Adipocyte (in vitro differentiated cells): ENCODE measurements around the gene CLPTM1L.

ENCODE experiments used
- DNase-seq: peaks from one replicate; pipeline ENCODE4 v3.0.0-alpha.2; 2015; ENCODE audit warnings: low read depth
- H3K27me3 ChIP-seq: replicated peaks from 2 replicates; pipeline ENCODE4 v1.7.0; 2013; ENCODE audit warnings: mild to moderate bottlenecking, low read length, moderate library complexity; ENCODE audit not compliant: control insufficient read depth, insufficient read depth
- H3K36me3 ChIP-seq: 2 replicates; pipeline ENCODE4 v1.7.0; 2013; ENCODE audit warnings: low read length, mild to moderate bottlenecking, moderate library complexity; ENCODE audit not compliant: control insufficient read depth, insufficient read depth, severe bottlenecking
- H3K4me1 ChIP-seq: 2 replicates; pipeline ENCODE4 v1.7.0; 2013; ENCODE audit warnings: mild to moderate bottlenecking, low read length, moderate library complexity; ENCODE audit not compliant: control insufficient read depth, insufficient read depth
- H3K4me3 ChIP-seq: 2 replicates; pipeline ENCODE4 v1.7.0; 2013; ENCODE audit warnings: mild to moderate bottlenecking, low read length, moderate library complexity
- H3K9ac ChIP-seq: 2 replicates; pipeline ENCODE4 v1.7.0; 2013; ENCODE audit warnings: mild to moderate bottlenecking, low read length, moderate library complexity
- H3K9me3 ChIP-seq: 2 replicates; pipeline ENCODE4 v1.7.0; 2013; ENCODE audit warnings: mild to moderate bottlenecking, low read length, moderate library complexity; ENCODE audit not compliant: control insufficient read depth

CLPTM1L gene

DNA sequence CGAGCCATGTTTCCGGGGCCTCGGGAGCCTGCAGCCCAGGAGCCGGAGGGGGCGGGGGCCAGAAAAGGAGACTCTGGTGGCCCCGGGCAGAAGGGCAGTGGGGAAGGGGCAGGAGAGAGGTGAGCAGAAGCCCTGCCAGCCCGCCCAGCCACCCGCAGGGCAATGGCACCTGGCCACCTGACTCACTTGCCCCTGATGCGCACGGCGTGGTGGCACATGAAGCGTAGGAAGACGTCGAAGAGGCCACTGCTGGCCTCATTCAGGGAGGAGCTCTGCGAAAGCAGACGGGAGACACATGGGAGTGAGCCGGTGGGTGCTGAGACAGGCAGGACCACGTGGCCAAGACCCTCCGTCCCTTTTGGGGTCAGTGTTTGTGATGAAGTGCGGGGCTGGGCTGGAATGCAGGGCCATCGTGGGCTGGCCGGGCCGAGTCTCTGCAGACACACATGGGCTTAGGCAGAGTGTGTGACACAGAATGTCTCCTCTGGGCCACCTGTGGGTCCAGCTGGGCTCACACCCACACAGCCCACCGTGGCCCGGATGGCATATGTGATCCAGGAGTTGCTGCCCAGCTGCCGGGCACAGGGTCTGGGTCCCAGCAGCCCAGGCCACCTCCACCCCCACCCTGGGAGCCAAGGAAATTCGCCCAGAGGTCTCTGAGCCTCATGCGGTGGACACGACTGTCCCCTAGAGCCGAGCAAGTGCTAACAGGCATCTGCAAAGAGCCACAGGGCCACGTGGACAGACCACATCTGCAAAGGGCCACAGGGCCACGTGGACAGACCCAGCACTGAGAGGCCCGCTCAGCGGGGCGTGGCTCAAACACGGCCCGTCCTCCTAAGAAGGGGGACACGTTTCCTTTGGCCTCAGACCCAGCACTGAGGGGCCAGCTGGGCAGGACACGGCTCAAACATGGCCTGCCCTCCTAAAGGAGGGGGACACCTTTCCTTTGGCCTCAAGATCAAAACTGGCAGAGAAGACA lies 73.7 kb downstream of the CLPTM1L start:
- no peaks in the 10 kb centered on the region for H3K27me3 ChIP-seq
- H3K4me1 ChIP-seq = no peaks in the 10 kb centered on the region
- no peaks in the 10 kb centered on the region for H3K9me3 ChIP-seq
- DNase-seq = no peak
- no peak overlapping the region for H3K4me3 ChIP-seq
- H3K36me3 ChIP-seq = no peaks in the 10 kb centered on the region
- no peak overlapping the region for H3K9ac ChIP-seq

DNA sequence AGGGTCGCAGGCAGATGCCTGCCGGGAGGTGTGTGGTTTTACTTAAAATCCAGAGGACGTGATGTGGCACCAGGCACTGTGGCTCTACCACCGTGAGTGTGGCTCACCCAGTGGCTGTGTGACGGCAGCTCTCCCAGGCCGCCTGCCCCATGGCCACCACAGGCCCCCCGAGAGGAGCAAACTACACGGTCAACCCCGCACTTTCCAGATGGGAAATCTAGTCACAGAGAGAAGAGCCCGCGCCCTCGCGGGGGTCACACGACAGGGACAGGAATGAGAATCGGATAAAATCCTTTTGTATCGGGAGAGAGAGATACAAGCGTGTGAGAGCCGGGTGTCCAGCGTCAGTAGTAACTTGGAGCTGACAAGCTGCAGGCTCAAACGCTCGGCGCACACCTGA lies 74.5 kb downstream of the CLPTM1L start:
- H3K9ac ChIP-seq = no peak overlapping the region
- no peaks in the 10 kb centered on the region for H3K9me3 ChIP-seq
- H3K4me3 ChIP-seq = no peak overlapping the region
- no peak for DNase-seq
- H3K4me1 ChIP-seq = no peaks in the 10 kb centered on the region
- no peaks in the 10 kb centered on the region for H3K27me3 ChIP-seq
- no peaks in the 10 kb centered on the region for H3K36me3 ChIP-seq

GRCh38 chr5:1268666-1269065 lies 76.2 kb downstream of the CLPTM1L start:
- no peaks in the 10 kb centered on the region for H3K36me3 ChIP-seq
- DNase-seq = no peak
- no peak overlapping the region for H3K9ac ChIP-seq
- peaks cover 4% of the 10 kb centered on the region for H3K9me3 ChIP-seq
- H3K27me3 ChIP-seq = no peaks in the 10 kb centered on the region
- no peaks in the 10 kb centered on the region for H3K4me1 ChIP-seq
- H3K4me3 ChIP-seq = no peak overlapping the region

GRCh38 chr5:1268056-1268455 lies 76.8 kb downstream of the CLPTM1L start:
- H3K4me3 ChIP-seq = no peak overlapping the region
- no peaks in the 10 kb centered on the region for H3K4me1 ChIP-seq
- H3K9ac ChIP-seq = no peak overlapping the region
- H3K9me3 ChIP-seq = peaks cover 8% of the 10 kb centered on the region
- no peaks in the 10 kb centered on the region for H3K27me3 ChIP-seq
- DNase-seq = no peak
- H3K36me3 ChIP-seq = no peaks in the 10 kb centered on the region
